HEK293 (cell line): ENCODE results near the gene TRIM61.

Source experiments
- CTCF ChIA-PET: fragments of 350-600 bp; formaldehyde crosslinking; extraction: SDS; loops from one replicate; lab custom pipeline; 2021; ENCODE audit warnings: antibody characterized with exemption; lab: Yijun Ruan, JAX
- POLR2A ChIA-PET: fragments of 300-600 bp; formaldehyde crosslinking; extraction: SDS; loops from one replicate; lab custom pipeline; 2020; ENCODE audit warnings: antibody characterized with exemption, inconsistent platforms; lab: Yijun Ruan, JAX
- H3K27ac ChIP-seq: fragments of 200-500 bp; sonication (Bioruptor generic); 2 replicates; pipeline ENCODE4 v1.5.1; 2014; ENCODE audit warnings: low read depth, low read length, control low read depth, inconsistent platforms; ENCODE audit errors: extremely low read depth
- H3K36me3 ChIP-seq, 2 experiments: fragments of 200-500 bp in 1 of 2; sonication (Bioruptor generic) in 1 of 2; 1 replicate in 1 of 2; 2 replicates in 1 of 2; pipeline ENCODE4 v1.5.1; 2014 to 2017; ENCODE audit warnings: inconsistent platforms in 2 of 2, low read length in 2 of 2; ENCODE audit not compliant: control insufficient read depth in 2 of 2, insufficient read depth in 1 of 2
- H3K4me1 ChIP-seq: fragments of 200-500 bp; sonication (Bioruptor generic); 2 replicates; pipeline ENCODE4 v1.5.1; 2014; ENCODE audit warnings: mild to moderate bottlenecking, low read length, inconsistent platforms; ENCODE audit not compliant: control insufficient read depth, insufficient read depth
- H3K4me3 ChIP-seq: 2 replicates; pipeline ENCODE4 v1.5.1; 2011; ENCODE audit warnings: low read depth, mild to moderate bottlenecking, control low read depth, low read length, moderate library complexity
- H3K9me3 ChIP-seq: fragments of 200-500 bp; sonication (Bioruptor generic); 2 replicates; pipeline ENCODE4 v1.5.1; 2014; ENCODE audit warnings: low read depth, low read length, inconsistent platforms; ENCODE audit not compliant: control insufficient read depth, insufficient read depth
- ZNF530 ChIP-seq: fragments of 450-650 bp; formaldehyde crosslinking; IDR thresholded peaks from 2 replicates; pipeline ENCODE4 v1.5.1; 2016; ENCODE audit warnings: low read depth, missing biosample characterization, missing genetic modification characterization
- TF ChIP-seq, protein P1 (sequence below): fragments of 450-650 bp; formaldehyde crosslinking; IDR thresholded peaks from 2 replicates; pipeline ENCODE4; 2016; ENCODE audit warnings: missing biosample characterization, missing genetic modification characterization

Gene TRIM61

GRCh38 chr4:164918956-164919355 lies 58.5 kb downstream of the TRIM61 start:
- H3K36me3 ChIP-seq = no peaks in the 10 kb centered on the region
- POLR2A ChIA-PET = no interaction called here

More at GRCh38 chr4:164918956-164919355, 58.5 kb downstream of the TRIM61 start:
- H3K27ac ChIP-seq = no peak overlapping the region
- CTCF ChIA-PET = no interaction called here
- no peaks in the 10 kb centered on the region for H3K4me1 ChIP-seq
- TF ChIP-seq ZNF530 (tag by site-specific recombination) = no peak
- TF ChIP-seq, protein P1, sequence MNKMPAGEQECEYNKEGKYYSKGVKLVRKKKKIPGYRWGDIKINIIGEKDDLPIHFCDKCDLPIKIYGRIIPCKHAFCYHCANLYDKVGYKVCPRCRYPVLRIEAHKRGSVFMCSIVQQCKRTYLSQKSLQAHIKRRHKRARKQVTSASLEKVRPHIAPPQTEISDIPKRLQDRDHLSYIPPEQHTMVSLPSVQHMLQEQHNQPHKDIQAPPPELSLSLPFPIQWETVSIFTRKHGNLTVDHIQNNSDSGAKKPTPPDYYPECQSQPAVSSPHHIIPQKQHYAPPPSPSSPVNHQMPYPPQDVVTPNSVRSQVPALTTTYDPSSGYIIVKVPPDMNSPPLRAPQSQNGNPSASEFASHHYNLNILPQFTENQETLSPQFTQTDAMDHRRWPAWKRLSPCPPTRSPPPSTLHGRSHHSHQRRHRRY (tag by site-specific recombination) = no peak
- no peaks in the 10 kb centered on the region for H3K9me3 ChIP-seq
- H3K4me3 ChIP-seq = no peak overlapping the region
